GM12875 (cell line): ENCODE measurements around the gene CLEC16A.

Source experiments
- H3K4me3 ChIP-seq: one replicate; pipeline ENCODE4 v1.5.1; 2011; ENCODE audit warnings: low read depth, low read length, control low read depth
- TF ChIP-seq, protein P1 (sequence below): IDR thresholded peaks from 2 replicates; pipeline ENCODE4 v1.5.1; 2011; ENCODE audit warnings: low read depth, mild to moderate bottlenecking, control low read depth, inconsistent platforms, low read length, moderate library complexity, borderline replicate concordance; ENCODE audit not compliant: insufficient read depth

The CLEC16A gene

DNA sequence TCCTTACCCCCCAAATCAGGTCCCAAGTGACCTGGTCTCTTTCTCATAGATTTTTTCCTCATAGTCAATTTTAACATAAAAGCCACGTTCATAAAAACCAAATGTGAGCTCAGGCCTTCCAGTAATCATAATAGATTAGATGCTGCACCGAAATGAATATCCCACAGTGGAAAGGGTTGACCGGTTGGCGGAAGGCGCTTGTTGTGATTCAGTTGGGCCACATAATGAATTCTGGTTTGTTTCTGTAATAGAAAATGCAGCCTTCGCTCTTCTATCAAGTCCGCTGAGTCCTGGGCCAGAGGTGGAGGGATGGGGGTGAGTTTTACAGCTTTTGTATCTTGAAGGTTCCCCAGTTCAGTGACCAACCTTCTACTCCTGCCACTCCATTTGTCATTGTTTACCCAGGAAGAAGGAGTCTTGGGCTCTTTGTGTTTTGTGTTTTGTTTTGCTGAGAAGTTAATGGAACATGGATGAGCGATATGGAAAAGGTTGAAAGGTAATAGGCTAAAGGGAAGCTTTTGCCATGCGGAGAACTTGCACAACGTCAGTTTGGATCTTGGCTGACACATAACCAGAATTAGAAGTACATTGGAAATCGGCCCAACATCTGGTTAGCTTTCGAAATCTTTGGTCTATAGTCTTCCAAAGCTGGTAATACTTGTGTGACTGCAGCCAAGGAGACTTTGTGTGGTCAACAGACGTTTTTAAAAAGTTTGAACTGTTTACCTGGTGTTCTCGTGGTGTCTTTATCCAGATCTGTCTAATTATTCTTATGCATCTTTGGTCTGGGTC is 89.5 kb downstream of the CLEC16A start:
- H3K4me3 ChIP-seq = no peak overlapping the region
- TF ChIP-seq, protein P1, sequence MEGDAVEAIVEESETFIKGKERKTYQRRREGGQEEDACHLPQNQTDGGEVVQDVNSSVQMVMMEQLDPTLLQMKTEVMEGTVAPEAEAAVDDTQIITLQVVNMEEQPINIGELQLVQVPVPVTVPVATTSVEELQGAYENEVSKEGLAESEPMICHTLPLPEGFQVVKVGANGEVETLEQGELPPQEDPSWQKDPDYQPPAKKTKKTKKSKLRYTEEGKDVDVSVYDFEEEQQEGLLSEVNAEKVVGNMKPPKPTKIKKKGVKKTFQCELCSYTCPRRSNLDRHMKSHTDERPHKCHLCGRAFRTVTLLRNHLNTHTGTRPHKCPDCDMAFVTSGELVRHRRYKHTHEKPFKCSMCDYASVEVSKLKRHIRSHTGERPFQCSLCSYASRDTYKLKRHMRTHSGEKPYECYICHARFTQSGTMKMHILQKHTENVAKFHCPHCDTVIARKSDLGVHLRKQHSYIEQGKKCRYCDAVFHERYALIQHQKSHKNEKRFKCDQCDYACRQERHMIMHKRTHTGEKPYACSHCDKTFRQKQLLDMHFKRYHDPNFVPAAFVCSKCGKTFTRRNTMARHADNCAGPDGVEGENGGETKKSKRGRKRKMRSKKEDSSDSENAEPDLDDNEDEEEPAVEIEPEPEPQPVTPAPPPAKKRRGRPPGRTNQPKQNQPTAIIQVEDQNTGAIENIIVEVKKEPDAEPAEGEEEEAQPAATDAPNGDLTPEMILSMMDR = no peak

DNA sequence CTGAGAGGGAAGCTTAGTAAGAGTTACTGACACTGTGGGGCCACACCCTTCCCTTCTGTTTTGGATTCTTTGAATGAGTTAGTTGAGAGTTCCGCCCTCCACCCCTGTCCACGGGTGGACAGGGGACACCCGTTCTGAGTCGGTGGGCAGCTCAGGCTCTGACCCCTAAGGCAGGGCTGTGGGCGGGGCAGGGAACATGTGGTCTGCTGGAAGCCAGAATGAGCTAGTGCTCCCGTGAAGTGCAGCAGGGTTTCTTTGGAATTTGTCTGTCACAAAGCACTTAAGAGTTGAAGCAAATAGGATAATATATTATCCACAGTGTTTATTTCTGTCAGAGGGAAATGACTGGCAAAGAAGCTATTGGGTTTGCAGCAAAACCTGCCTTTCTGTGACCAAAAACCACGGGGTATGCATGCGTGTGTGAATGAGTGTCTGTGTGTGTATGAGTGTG is 90.1 kb downstream of the CLEC16A start:
- TF ChIP-seq, protein P1 = no peak
- no peak overlapping the region for H3K4me3 ChIP-seq

DNA sequence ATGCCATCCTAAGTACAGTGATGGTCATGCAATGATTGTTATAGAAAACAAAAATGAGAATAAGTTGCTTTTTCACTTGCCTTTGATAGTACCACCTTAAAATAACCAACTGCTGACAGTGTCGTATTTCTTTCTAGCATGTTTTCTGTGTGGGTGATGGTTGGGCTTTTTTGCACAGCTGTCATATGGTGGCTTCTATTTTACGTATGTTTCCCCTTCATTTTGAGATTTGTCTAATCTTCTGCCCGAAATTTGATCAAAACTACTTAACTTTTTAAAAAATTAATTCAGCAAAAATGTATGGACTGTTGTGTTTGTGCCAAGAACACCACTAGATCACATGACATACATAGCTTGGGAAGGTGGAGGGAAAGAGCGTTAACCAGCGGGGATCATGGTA is 90.7 kb downstream of the CLEC16A start:
- TF ChIP-seq, protein P1 = no peak
- H3K4me3 ChIP-seq = no peak overlapping the region

DNA sequence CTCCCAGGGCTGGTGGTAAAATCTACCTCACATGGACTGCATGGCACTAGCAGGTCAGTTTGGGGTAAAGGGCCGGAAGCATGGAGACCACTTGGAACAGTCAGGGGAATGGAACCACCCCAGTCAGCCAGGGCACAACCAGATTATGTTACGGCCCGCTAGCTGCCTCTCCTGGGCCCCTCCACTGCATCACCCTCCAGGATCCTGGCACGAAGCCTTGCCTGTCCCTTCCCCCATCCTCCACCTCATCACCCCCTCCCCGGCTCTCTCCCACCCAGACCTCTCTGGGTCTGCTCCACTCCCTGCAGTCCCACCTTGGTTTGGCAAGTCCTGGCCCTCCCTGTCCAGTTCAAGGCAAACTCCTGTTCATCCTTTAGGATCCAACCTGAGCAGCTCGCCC is 91.7 kb downstream of the CLEC16A start:
- TF ChIP-seq, protein P1 = no peak

DNA sequence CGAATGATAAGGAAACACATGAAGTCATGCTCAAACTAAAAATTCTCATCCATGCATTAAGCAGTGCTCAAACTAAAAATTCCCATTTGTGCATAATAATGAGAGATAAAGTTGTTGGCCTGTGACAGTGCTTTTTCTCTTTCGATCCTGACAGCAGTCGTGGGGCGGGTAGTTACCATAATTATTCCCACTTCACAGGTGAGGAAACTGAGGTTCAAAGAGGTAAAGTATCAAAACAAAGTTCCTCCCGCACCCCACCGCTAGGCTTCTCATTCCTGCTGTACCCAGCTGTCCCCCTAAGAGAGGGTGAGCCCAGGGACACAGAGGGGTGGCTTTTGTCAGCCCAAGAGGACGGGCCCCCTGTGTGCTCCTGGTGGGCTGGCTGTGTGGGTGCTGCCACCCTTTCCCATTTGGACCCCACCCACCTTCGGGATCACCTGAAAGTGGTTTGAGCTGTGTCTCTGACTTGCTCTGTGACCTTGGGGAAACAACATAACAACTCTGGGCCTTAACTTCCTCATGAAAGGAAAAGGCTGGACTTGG is 92.6 kb downstream of the CLEC16A start:
- TF ChIP-seq, protein P1 = no peak
- no peak overlapping the region for H3K4me3 ChIP-seq

More for the DNA sequence above, 91.7 kb downstream of the CLEC16A start:
- H3K4me3 ChIP-seq = no peak overlapping the region

DNA sequence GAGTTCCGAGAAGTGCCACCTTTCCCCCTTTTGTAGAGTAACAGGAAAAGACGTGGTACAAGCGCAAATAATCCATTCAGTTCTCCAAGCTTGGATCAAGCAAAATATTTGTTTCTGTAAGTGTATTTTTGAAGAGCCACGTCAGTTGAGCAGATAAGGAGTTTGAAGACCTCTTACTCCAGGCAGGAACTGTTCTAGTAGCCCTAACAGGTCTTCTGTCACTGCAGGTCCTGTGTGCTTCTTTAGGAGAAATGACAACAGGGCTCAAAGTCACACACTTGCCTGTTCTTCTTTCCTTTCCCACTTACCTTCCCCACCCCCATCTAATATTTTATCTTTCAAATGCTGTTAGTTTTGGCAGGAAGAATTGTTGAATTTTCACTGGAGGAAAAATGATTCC is 93.9 kb downstream of the CLEC16A start:
- TF ChIP-seq, protein P1 = no peak
- no peak overlapping the region for H3K4me3 ChIP-seq

DNA sequence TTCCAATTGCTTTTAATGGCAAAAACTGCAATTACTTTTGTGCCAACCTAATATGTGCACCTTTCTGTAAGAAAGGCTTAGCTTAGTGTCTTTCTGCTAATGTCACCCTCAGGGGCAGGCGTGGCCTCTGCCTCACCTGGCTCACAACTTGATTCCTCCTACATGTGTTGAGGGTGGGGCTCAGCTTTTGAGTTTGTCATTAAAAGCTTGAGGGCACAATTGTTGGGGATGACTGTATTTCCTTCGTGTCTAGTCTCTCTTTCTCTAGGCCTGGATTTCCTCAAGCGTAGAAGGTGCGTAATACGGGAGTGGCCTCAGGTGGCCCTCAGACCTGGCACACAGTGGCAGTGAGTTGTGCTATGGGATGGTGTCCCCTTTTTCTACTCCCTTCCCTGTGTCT is 94.4 kb downstream of the CLEC16A start:
- TF ChIP-seq, protein P1 = no peak
- no peak overlapping the region for H3K4me3 ChIP-seq
